HEK293 (cell line): ENCODE measurements around the gene ADAMTSL5.

ENCODE experiments used
- GFI1B ChIP-seq: fragments of 450-650 bp; formaldehyde crosslinking; IDR thresholded peaks from 2 replicates; pipeline ENCODE4 v1.5.1; 2016; ENCODE audit warnings: missing biosample characterization, missing genetic modification characterization
- KLF7 ChIP-seq: fragments of 450-650 bp; formaldehyde crosslinking; IDR thresholded peaks from 2 replicates; pipeline ENCODE4 v1.5.1; 2016; ENCODE audit warnings: missing biosample characterization, missing genetic modification characterization, borderline replicate concordance
- KLF8 ChIP-seq: fragments of 450-650 bp; formaldehyde crosslinking; IDR thresholded peaks from 2 replicates; pipeline ENCODE4 v1.5.1; 2016; ENCODE audit warnings: missing biosample characterization, missing genetic modification characterization
- SETDB1 ChIP-seq: IDR thresholded peaks from one replicate; pipeline ENCODE4 v1.6.1; 2017; ENCODE audit warnings: mild to moderate bottlenecking, low read length, moderate library complexity, mixed read lengths; ENCODE audit not compliant: insufficient read length
- YY1 ChIP-seq: fragments of 450-650 bp; formaldehyde crosslinking; IDR thresholded peaks from 2 replicates; pipeline ENCODE4 v1.5.1; 2018; ENCODE audit warnings: missing biosample characterization, missing genetic modification characterization
- YY2 ChIP-seq: fragments of 450-650 bp; formaldehyde crosslinking; IDR thresholded peaks from 2 replicates; pipeline ENCODE4 v1.5.1; 2016; ENCODE audit warnings: missing biosample characterization, missing genetic modification characterization
- ZBTB11 ChIP-seq: fragments of 450-650 bp; formaldehyde crosslinking; conservative IDR thresholded peaks from 2 replicates; pipeline ENCODE4 v1.5.1; 2016; ENCODE audit warnings: low read depth, missing biosample characterization, missing genetic modification characterization
- ZBTB20 ChIP-seq: fragments of 450-650 bp; formaldehyde crosslinking; IDR thresholded peaks from 2 replicates; pipeline ENCODE4 v1.5.1; 2016; ENCODE audit warnings: missing biosample characterization, missing genetic modification characterization
- ZBTB6 ChIP-seq: fragments of 450-650 bp; formaldehyde crosslinking; IDR thresholded peaks from 2 replicates; pipeline ENCODE4 v1.5.1; 2017; ENCODE audit warnings: missing biosample characterization, missing genetic modification characterization
- ZNF155 ChIP-seq: fragments of 450-650 bp; formaldehyde crosslinking; IDR thresholded peaks from 2 replicates; pipeline ENCODE4 v1.5.1; 2016; ENCODE audit warnings: missing biosample characterization, missing genetic modification characterization
- ZNF19 ChIP-seq: fragments of 450-650 bp; formaldehyde crosslinking; IDR thresholded peaks from 2 replicates; pipeline ENCODE4; 2016; ENCODE audit warnings: missing biosample characterization, missing genetic modification characterization, low read depth
- ZNF274 ChIP-seq, 2 experiments: fragments of 200-500 bp in 1 of 2; fragments of 450-650 bp in 1 of 2; sonication (Bioruptor generic) in 1 of 2; formaldehyde crosslinking in 1 of 2; IDR thresholded peaks; 2 replicates each; pipeline versions ENCODE4 v1.5.1 to v1.6.1; 2014 to 2016; ENCODE audit warnings: borderline replicate concordance in 1 of 2, inconsistent platforms in 1 of 2, low read length in 1 of 2, missing biosample characterization in 1 of 2, missing genetic modification characterization in 1 of 2
- ZNF37A ChIP-seq: fragments of 450-650 bp; IDR thresholded peaks from 2 replicates; pipeline ENCODE4 v1.5.1; 2018; ENCODE audit warnings: missing biosample characterization, missing genetic modification characterization
- ZNF518A ChIP-seq: fragments of 450-650 bp; formaldehyde crosslinking; conservative IDR thresholded peaks from 2 replicates; pipeline ENCODE4 v1.5.1; 2016; ENCODE audit warnings: low read depth, missing biosample characterization, missing genetic modification characterization
- ZNF529 ChIP-seq: fragments of 450-650 bp; formaldehyde crosslinking; IDR thresholded peaks from 2 replicates; pipeline ENCODE4 v1.5.1; 2017; ENCODE audit warnings: missing genetic modification characterization, missing biosample characterization; ENCODE audit not compliant: insufficient replicate concordance
- ZNF530 ChIP-seq: fragments of 450-650 bp; formaldehyde crosslinking; IDR thresholded peaks from 2 replicates; pipeline ENCODE4 v1.5.1; 2016; ENCODE audit warnings: low read depth, missing biosample characterization, missing genetic modification characterization
- ZNF560 ChIP-seq: fragments of 450-650 bp; formaldehyde crosslinking; IDR thresholded peaks from 2 replicates; pipeline ENCODE4 v1.5.1; 2017; ENCODE audit warnings: missing biosample characterization, missing genetic modification characterization, borderline replicate concordance
- ZNF600 ChIP-seq: fragments of 450-650 bp; formaldehyde crosslinking; IDR thresholded peaks from 2 replicates; pipeline ENCODE4 v1.5.1; 2016; ENCODE audit warnings: missing biosample characterization, missing genetic modification characterization
- ZNF623 ChIP-seq: fragments of 450-650 bp; formaldehyde crosslinking; IDR thresholded peaks from 2 replicates; pipeline ENCODE4 v1.5.1; 2016; ENCODE audit warnings: missing biosample characterization, missing genetic modification characterization
- ZNF670 ChIP-seq: fragments of 450-650 bp; formaldehyde crosslinking; IDR thresholded peaks from 2 replicates; pipeline ENCODE4 v1.5.1; 2016; ENCODE audit warnings: missing biosample characterization, missing genetic modification characterization, low read depth
- ZSCAN16 ChIP-seq: fragments of 450-650 bp; formaldehyde crosslinking; IDR thresholded peaks from 2 replicates; pipeline ENCODE4 v1.5.1; 2016; ENCODE audit warnings: missing biosample characterization, missing genetic modification characterization
- ZXDB ChIP-seq: fragments of 450-650 bp; formaldehyde crosslinking; IDR thresholded peaks from 2 replicates; pipeline ENCODE4 v1.5.1; 2016; ENCODE audit warnings: missing biosample characterization, missing genetic modification characterization
- TF ChIP-seq, protein P1 (sequence below): fragments of 450-650 bp; formaldehyde crosslinking; IDR thresholded peaks from 2 replicates; pipeline ENCODE4 v1.5.1; 2017; ENCODE audit warnings: missing biosample characterization, mild to moderate bottlenecking, missing genetic modification characterization, moderate library complexity
- TF ChIP-seq, protein P2 (sequence below): fragments of 450-650 bp; formaldehyde crosslinking; IDR thresholded peaks from 2 replicates; pipeline ENCODE4 v1.5.1; 2016; ENCODE audit warnings: missing biosample characterization, missing genetic modification characterization, low read depth
- TF ChIP-seq, protein P3 (sequence below): fragments of 450-650 bp; formaldehyde crosslinking; IDR thresholded peaks from 2 replicates; pipeline ENCODE4 v1.5.1; 2017; ENCODE audit warnings: missing biosample characterization, missing genetic modification characterization

ADAMTSL5 gene

DNA sequence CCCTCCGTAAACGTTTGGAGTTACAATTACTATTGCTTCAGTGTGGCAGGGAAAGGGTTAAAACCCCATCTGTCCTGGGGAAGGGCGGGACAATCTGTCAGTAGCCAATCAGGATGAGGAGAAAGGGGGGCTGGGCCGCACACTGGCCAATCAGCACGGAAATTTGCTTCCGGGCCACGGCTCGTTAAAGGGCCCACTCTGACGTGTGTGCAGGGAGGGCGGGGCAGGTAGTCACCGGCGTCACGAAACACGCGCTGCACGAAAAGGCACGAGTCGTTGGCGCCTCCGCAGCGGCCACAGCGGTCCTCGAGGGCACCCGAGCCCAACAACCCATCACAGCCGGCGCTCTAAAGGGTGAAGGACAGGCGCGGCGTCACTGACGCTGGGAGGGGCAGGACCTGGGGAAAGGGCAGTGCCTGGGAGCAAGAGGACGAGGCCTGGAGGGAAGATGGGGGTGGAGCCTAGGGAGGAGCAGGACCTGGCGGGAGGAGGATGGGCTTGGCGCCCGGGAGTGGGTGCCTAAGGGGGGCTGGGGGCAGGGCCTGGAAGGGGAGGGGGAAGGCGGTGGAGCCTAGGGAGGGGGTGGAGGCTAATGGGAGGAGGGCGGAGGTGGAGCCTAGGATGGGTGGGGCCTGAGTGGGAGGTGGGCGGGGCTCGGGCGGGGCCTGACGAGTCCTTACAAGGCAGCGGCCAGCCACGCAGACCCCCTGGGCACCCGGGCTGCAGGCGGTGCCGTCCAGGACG, 4.9 kb downstream of the ADAMTSL5 start (continued):
- TF ChIP-seq ZNF560 (tag by site-specific recombination), result no peak
- TF ChIP-seq, protein P1, sequence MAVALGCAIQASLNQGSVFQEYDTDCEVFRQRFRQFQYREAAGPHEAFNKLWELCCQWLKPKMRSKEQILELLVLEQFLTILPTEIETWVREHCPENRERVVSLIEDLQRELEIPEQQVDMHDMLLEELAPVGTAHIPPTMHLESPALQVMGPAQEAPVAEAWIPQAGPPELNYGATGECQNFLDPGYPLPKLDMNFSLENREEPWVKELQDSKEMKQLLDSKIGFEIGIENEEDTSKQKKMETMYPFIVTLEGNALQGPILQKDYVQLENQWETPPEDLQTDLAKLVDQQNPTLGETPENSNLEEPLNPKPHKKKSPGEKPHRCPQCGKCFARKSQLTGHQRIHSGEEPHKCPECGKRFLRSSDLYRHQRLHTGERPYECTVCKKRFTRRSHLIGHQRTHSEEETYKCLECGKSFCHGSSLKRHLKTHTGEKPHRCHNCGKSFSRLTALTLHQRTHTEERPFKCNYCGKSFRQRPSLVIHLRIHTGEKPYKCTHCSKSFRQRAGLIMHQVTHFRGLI (tag by site-specific recombination), result peak; percentile 76
- TF ChIP-seq, protein P2, sequence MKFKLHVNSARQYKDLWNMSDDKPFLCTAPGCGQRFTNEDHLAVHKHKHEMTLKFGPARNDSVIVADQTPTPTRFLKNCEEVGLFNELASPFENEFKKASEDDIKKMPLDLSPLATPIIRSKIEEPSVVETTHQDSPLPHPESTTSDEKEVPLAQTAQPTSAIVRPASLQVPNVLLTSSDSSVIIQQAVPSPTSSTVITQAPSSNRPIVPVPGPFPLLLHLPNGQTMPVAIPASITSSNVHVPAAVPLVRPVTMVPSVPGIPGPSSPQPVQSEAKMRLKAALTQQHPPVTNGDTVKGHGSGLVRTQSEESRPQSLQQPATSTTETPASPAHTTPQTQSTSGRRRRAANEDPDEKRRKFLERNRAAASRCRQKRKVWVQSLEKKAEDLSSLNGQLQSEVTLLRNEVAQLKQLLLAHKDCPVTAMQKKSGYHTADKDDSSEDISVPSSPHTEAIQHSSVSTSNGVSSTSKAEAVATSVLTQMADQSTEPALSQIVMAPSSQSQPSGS (tag by site-specific recombination), result no peak
- no peak for TF ChIP-seq KLF7
- peak; percentile 68 for TF ChIP-seq KLF8 (tag by site-specific recombination)
- no peak for TF ChIP-seq ZNF529 (tag by site-specific recombination)
- no peak for TF ChIP-seq YY2
- no peak for TF ChIP-seq ZNF530 (tag by site-specific recombination)
- TF ChIP-seq, protein P3, sequence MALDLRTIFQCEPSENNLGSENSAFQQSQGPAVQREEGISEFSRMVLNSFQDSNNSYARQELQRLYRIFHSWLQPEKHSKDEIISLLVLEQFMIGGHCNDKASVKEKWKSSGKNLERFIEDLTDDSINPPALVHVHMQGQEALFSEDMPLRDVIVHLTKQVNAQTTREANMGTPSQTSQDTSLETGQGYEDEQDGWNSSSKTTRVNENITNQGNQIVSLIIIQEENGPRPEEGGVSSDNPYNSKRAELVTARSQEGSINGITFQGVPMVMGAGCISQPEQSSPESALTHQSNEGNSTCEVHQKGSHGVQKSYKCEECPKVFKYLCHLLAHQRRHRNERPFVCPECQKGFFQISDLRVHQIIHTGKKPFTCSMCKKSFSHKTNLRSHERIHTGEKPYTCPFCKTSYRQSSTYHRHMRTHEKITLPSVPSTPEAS (tag by site-specific recombination), result no peak
- TF ChIP-seq ZBTB11 (tag by site-specific recombination), result no peak
- no peak for TF ChIP-seq GFI1B (tag by site-specific recombination)
- no peak for TF ChIP-seq ZNF670
- TF ChIP-seq ZSCAN16 (tag by site-specific recombination), result no peak
- no peak for TF ChIP-seq YY1 (tag by site-specific recombination)
- peak; percentile 81 for TF ChIP-seq ZNF600
- TF ChIP-seq ZNF518A (tag by site-specific recombination), result no peak
- TF ChIP-seq ZXDB (tag by site-specific recombination), result peak; percentile 55; the same call in 1 of the 2 replicates
- peak; percentile 73 for TF ChIP-seq ZBTB20 (tag by site-specific recombination)
- no peak for TF ChIP-seq ZBTB6 (tag by site-specific recombination)
- TF ChIP-seq ZNF155 (tag by site-specific recombination), result no peak
- TF ChIP-seq SETDB1, result no peak
- no peak for TF ChIP-seq ZNF623 (tag by site-specific recombination)
- TF ChIP-seq ZNF274 (IDR thresholded peaks at IDR 0.05; ENCODE audit: low read length), result no peak
- TF ChIP-seq ZNF274 (tag by site-specific recombination; IDR thresholded peaks at IDR 0.05; ENCODE audit: borderline replicate concordance), result no peak
- no peak for TF ChIP-seq ZNF37A (tag by site-specific recombination)
- no peak for TF ChIP-seq ZNF19 (tag by site-specific recombination)
